PFSK-1 (cell line): Measurements from ENCODE around the gene GPATCH8.

Experiments used
- POLR2AphosphoS5 ChIP-seq: IDR thresholded peaks from 2 replicates; pipeline ENCODE4 v1.6.1; 2012; ENCODE audit warnings: low read depth, mild to moderate bottlenecking, control low read depth, low read length, moderate library complexity
- SIN3A ChIP-seq: IDR thresholded peaks from 2 replicates; pipeline ENCODE4 v1.6.1; 2012; ENCODE audit warnings: mild to moderate bottlenecking, low read length, moderate library complexity, borderline replicate concordance; ENCODE audit not compliant: insufficient read depth

GRCh38 chr17:44523672-44523972, 20.4 kb upstream of the GPATCH8 start:
- TF ChIP-seq POLR2AphosphoS5 (no peak), SIN3A (no peak)
